Testis (tissue), 2 donors: ENCODE measurements around the gene GCN1.

Source experiments
- POLR2A ChIP-seq: fragments of 450-650 bp; IDR thresholded peaks from one replicate; pipeline ENCODE4 v1.6.1; 2017; ENCODE audit warnings: antibody characterized with exemption, mild to moderate bottlenecking, moderate library complexity
- TF ChIP-seq, protein P1 (sequence below), 3 experiments: fragments of 450-650 bp in 2 of 3; fragments of 200-600 bp in 1 of 3; sonication (generic) in 1 of 3; IDR thresholded peaks; one replicate each; pipeline ENCODE4 v1.5.1; 2016 to 2019; ENCODE audit warnings: antibody characterized with exemption in 3 of 3, mild to moderate bottlenecking in 2 of 3, moderate library complexity in 1 of 3

DNA sequence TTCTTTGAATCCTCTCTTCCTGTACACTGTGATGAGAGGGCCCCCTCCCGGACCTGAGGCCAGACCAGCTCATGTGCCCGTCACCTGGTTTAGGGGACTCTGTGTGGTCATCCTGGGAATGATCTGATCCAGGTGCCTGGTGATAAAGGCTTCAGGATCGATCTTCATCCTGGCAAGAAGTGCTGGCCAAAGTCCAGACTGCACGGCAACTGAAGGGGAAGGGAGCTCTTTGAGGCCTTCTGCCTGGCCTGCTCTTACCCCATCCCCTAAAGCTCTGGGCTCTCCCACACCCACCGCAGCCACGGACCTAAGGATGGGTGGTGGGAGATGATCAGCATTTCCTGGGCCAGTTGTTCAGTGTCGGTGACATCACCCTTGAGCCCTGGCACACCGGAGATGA is 31.8 kb downstream of the GCN1 start:
- TF ChIP-seq, protein P1, sequence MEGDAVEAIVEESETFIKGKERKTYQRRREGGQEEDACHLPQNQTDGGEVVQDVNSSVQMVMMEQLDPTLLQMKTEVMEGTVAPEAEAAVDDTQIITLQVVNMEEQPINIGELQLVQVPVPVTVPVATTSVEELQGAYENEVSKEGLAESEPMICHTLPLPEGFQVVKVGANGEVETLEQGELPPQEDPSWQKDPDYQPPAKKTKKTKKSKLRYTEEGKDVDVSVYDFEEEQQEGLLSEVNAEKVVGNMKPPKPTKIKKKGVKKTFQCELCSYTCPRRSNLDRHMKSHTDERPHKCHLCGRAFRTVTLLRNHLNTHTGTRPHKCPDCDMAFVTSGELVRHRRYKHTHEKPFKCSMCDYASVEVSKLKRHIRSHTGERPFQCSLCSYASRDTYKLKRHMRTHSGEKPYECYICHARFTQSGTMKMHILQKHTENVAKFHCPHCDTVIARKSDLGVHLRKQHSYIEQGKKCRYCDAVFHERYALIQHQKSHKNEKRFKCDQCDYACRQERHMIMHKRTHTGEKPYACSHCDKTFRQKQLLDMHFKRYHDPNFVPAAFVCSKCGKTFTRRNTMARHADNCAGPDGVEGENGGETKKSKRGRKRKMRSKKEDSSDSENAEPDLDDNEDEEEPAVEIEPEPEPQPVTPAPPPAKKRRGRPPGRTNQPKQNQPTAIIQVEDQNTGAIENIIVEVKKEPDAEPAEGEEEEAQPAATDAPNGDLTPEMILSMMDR (IDR thresholded peaks at IDR 0.05): no peak
- no peak for TF ChIP-seq POLR2A
